HG03108 (cell line): ENCODE data around the gene CXCL12.

ENCODE experiments used
- ATAC-seq: cut with Tn5 transposase; IDR thresholded peaks from one replicate; pipeline ENCODE4 v1.9.1; 2021; ENCODE audit warnings: moderate library complexity; ENCODE audit not compliant: unreplicated experiment

Gene CXCL12

DNA sequence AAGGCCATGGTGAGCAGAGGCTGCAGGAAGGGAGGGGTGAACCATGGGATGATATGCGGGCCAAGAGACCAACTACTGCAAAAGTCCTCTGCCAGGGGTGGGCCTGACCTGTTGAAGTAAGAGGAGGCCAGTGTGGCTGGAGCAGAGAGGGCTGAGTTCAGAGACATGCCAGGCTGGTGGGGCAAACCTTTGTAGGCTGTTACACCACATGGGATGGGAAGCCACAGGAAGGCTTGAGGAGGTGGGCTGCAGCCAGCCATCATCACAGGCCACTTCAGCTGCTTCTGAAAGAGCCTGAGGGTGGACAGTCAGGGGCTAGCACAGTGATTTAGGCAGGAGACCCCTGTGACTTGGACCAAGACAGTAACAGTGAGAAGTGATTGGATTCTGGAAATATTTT lies 20.3 kb downstream of the CXCL12 start:
- ATAC-seq: no peak

GRCh38 chr10:44363716-44364115 lies 21.2 kb downstream of the CXCL12 start:
- no peak for ATAC-seq

DNA sequence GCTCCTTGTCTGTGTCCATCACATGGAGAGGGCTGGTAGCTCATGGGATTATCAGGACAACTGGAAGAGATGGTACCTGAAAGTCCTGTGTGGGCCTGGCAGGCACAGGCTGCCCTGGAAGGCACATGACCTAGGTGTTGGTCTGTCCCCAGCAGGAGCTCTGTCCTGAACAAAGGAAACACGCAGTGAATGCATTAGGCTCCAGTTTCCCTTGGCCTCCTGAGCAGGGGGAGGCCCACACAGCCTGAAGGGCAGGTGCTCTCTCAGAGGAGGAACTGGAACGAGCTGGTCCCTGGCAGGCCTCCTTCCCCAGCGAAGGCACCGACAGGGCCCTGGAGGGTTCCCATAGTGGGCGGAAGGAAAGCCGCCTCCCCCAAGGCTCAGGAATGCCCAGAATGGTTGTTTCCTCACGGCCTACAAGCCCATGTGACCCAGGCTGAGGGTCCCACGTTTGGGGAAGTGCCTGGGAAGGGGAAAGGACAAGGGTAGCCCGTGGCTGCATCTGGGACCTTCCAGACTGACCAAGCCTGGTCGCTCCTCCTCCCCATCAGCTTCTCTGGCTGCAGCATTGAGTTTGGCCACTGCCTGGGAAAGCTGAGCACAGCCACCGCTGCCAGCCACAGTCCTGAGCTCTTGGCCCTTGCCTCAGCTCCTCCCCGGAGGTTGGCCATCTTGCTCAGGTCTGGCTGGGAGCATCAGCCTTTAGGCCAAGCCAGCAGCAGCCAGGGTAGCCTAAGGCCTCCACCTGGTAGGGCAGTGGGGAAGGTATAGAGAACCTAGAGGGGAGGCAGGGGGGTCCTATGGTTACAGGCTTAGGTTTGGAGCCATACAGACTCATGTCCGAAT lies 21.8 kb downstream of the CXCL12 start:
- ATAC-seq: no peak

DNA sequence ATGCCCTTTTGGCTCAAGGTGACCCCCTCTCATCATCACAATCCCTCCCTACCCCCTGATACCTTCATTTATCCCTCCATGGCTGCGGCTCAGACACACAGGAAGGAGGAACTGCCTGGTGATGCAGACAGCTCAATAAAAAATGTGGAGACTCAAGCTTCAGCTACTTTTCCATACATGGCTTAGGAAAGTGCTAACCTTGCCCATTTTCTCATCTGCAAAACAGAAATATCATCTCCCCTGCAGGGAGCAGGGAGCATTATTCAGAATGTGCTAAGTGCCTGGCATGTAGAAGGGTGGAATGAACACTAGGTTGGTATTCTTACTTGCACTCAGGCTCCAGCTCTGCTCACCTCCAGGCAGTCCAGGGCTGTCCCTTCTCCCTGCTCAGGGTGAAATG lies 23.8 kb downstream of the CXCL12 start:
- no peak for ATAC-seq

DNA sequence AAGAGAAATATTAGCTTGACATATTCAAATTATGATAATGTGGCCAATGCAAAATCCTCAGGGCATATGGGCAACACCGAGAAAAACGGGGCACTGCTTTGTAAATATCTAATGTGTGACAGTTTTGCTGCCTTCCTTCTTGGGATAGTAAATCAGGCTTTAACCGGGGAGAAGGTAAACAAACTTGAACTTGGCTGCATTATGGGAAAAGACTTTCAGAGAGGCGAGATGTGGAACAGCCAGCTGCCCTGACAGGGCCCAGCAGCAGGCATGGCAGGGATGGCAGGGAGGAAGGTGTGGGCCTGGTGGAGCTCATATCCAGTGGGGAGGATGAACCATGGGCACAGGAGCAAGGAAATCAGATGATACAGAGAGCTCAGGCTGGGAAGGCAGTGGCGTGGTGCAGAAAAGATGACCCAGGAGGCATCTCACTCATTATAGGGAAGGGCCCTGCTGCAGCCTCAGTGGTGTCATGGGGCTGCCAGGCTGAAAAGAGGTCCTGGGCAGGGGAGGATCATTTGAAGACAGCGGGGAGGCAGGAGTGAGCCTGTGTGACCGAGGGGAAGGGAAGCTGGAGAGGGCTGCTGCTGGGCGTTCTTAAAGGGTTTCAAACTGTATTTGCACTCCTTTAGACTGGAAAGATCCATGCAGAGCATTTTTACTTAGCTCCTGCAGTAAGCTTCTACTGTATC lies 26.7 kb downstream of the CXCL12 start:
- ATAC-seq: no peak

- no peak for ATAC-seq
These were observed 27.8 kb downstream of the CXCL12 start for GRCh38 chr10:44357023-44357540.

GRCh38 chr10:44356139-44357022 lies 28.5 kb downstream of the CXCL12 start:
- no peak for ATAC-seq

GRCh38 chr10:44355630-44356029 lies 29.3 kb downstream of the CXCL12 start:
- ATAC-seq: no peak

DNA sequence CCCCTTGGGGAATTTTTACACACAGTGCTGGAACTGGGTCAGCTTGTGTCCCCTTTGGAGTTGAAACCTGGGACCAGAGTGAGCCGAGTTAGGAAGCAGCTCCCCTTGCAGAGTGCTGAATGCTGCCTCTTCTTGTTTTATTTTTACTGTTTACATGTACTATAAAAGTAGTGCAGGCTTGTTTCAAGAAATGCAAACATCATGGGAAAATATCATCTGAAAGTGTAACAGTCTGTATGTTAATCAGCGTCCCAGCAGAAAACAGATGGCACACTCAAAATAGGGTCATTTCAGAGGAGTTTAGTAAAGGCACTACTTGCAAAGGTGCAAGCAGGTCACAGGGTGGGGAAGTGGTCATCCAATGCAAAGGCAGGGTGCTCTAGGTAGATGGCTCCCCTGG lies 30.1 kb downstream of the CXCL12 start:
- ATAC-seq: no peak

DNA sequence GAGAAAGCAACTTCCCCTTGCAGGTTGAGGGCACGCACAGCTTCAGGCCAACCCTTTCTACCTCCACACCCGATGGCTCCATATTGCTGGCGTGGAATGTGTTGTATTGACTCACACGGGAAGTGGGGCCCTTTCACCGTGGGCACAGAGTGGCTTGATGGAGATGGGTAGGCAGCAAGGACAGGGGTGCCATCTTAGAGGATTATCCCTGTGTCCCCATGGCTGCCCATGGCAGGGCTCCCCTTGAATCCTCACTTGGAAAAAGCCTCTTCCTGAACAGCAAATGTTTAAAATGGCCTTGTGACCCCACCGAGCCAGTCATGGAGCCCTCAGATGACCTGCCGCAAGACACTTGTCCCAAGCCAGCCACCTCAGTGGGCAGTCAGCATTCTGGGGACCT lies 31.2 kb downstream of the CXCL12 start:
- ATAC-seq: no peak

DNA sequence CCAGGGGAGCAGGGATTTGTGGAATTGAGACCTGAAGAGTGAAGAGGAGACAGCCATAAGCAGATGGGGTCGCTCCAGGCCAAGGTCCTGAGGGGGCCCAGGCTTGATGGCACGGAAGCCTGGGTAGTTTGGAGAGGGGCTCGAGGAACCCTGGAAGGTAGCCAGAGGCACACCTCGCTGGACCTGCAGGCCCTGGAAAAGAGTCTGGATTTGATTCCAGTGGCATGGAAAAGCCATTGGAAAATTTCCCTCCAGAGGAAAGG lies 31.8 kb downstream of the CXCL12 start:
- no peak for ATAC-seq

DNA sequence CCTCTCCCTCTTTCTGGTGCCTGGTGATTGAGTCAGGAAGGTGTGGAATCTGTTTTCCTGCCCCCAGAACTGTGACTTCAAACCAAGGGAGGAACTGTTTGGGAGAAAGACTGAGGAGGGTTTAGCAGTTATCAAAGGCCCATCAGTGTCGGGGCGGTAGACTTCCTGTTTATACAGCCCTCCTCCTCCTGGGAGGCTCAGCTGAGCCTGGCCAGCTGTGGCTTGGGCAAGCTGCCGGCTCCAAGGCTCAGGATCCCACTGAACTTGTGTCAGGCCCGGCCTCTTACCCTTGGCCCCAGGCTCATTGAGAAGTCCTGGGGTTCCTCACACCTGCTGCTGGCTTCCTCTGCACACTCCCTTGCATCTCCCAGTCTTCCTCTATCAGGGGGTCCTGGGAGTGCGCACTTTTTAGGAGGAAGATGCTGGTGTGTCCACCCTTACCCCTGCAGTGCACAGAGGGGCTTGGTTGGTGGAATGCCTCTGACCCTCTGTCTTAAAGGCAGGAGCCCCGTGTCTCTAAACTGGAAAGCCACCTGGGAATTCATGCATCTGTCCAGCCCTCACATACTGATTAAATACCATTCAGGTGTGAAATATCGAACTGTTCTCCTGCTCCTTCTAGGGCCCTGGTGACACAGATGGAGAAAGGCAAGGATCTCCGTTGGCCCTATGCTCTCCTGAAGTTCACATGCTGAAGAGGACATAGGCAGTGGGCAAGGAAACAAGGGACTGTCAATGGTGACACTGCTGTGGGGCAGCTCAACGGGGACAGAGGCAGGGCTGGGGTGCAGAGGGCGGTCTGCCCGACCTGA lies 32.4 kb downstream of the CXCL12 start:
- ATAC-seq: no peak

GRCh38 chr10:44348496-44348895 lies 36.4 kb downstream of the CXCL12 start:
- ATAC-seq: no peak

DNA sequence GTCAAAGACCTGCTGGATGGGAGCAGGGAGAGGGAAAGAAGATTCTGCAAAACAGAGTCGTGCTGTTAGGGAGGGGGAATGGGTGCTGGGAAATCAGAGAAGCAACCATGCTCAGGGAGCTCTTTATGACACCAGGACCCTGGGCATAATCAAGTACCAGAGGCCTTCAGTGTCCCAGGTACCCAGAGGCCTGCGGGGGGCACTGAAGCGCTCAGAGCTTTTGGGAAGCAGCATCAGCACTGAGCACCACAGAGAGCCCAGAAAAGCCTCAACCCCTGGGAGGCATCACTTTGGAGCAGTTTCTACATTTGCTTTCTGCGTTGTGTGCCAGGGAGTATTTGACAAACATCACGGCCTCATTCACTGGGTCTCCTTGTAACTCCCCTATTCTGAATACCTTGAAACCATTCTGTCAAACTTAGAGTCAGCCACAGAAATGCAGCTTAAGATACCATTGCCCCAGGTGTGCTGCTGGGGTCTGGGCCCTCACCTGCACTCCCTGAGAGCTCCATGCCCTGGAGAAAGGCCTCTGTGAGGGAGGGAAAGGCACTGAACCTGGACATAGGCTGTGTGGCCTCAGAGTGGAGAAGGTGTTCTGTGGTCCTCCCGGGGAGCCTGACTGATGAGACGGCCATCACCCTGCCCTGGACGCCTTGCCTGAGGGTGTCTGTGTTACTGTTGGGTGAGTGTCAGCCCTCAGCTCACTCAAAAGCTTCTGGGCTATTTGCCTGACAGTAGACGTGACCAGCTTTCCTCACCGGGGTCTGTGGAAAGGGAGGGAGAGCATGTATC lies 37.1 kb downstream of the CXCL12 start:
- no peak for ATAC-seq

DNA sequence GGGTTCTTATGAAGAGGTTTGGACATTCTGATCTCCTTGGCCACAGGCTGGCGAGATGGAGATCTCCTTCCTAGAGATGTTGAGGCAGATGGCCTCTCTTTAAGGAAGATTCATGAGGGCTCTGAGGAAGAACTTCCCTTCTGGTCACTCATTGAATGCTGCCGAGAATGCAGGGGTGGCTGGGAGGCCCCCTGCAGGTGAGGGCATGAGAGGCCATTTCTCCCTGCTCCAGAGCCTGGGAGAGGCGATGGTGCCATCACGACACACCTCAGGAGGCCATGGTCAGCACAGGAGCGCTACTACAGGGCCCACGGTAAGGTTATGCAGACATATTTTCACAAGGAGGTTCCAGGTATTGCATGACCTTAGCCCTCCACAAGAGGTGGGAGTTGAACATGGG lies 40.2 kb downstream of the CXCL12 start:
- no peak for ATAC-seq

GRCh38 chr10:44343843-44344242 lies 41.1 kb downstream of the CXCL12 start:
- ATAC-seq: no peak

DNA sequence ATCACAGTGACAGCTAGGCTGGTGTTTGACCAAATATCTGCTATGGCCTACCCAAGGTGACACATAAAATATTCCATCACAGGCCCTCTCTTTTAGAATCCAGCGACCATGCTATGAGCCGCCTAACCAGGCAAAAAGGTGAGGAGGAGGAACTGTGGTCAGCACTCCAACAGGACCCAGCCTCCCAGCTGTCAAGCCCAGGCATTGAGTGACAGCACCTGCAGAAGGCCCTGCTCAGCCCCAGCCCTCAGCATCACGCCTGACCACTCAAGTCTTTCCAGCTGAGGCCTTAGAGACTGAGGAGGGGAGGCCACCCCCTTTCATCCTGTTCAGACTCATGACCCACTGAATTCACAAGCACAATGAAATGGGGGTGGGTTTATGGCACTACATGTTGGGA lies 43.0 kb downstream of the CXCL12 start:
- ATAC-seq: no peak

GRCh38 chr10:44340557-44340956 lies 44.3 kb downstream of the CXCL12 start:
- no peak for ATAC-seq

GRCh38 chr10:44339218-44339617 lies 45.7 kb downstream of the CXCL12 start:
- ATAC-seq: no peak

DNA sequence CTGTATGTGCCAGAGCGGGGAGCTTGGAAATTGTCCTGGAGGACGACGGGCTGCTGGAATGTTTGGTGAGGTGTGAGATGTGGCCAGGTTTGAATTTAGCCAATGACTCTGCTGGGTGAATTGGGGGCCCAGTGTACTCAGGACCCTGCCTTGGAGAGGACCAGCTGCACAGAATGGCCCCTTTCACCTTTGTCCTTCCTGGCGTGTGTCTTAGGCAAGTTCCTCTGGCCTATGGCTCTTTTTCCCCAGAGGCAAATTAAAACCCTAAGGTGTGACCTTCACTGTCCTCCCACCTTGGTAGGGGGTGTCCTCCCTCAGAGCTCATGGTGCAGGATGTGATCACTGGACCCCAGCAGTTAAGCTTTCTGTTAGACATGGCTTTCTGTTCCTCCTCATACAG lies 47.8 kb downstream of the CXCL12 start:
- ATAC-seq: no peak
